ENCODE results near the gene P2RX3.

Gene P2RX3

DNA sequence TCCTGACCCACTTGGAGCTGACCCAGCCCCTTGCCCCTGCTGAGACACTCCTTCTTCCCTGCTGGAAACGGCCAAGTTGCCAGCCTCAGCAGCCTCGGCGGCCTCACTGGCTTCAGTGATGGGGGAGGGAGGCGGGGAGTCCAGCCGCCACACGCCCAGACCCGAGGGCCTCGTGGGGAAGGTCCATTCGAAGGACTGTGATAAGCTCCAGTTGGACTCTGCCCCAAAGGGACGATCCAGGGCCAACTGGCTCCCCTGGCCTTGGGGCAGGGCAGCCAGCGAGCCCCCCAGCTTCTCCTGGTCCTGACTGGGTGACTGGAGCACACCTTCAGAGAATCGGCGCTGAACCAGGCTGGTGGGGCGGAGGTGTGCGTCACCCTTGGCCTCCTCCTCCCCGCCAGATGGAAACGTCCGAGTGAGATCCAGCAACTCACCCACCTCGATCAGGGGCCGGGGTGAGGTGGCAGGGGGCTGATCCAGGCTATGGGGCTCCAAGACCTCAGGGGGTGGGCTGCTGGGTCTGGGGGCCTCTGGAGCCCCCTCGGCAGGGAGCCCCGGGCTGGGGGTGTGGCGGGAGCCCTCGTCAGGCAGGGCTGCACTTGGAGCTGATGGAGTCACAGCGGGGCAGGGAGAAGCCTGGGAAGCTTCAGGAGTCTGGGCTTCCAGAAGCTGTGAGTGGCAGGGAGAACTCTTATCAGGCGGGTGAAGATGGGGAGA is 24.9 kb upstream of the P2RX3 start:
- TF ChIP-seq, protein P1, sequence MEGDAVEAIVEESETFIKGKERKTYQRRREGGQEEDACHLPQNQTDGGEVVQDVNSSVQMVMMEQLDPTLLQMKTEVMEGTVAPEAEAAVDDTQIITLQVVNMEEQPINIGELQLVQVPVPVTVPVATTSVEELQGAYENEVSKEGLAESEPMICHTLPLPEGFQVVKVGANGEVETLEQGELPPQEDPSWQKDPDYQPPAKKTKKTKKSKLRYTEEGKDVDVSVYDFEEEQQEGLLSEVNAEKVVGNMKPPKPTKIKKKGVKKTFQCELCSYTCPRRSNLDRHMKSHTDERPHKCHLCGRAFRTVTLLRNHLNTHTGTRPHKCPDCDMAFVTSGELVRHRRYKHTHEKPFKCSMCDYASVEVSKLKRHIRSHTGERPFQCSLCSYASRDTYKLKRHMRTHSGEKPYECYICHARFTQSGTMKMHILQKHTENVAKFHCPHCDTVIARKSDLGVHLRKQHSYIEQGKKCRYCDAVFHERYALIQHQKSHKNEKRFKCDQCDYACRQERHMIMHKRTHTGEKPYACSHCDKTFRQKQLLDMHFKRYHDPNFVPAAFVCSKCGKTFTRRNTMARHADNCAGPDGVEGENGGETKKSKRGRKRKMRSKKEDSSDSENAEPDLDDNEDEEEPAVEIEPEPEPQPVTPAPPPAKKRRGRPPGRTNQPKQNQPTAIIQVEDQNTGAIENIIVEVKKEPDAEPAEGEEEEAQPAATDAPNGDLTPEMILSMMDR (IDR thresholded peaks at IDR 0.05) = no peak

DNA sequence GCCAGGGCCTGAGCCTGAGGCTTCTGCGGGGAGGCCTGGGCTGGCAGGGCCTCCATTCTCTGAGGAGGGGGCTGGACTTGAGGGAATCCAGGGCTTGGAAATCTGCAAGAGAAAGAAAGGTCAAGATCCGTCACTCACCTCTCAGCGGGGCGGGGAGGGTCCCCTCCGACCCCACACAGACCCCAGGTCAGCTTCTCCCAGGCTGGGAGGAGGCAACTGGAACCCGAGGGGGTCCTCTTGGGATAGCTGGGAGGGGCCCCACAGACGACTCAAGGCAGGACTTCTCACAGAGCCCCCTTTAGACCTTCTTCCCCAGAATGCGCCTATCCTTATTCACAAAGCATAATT is 24.4 kb upstream of the P2RX3 start:
- TF ChIP-seq, protein P1 (IDR thresholded peaks at IDR 0.05) = no peak

DNA sequence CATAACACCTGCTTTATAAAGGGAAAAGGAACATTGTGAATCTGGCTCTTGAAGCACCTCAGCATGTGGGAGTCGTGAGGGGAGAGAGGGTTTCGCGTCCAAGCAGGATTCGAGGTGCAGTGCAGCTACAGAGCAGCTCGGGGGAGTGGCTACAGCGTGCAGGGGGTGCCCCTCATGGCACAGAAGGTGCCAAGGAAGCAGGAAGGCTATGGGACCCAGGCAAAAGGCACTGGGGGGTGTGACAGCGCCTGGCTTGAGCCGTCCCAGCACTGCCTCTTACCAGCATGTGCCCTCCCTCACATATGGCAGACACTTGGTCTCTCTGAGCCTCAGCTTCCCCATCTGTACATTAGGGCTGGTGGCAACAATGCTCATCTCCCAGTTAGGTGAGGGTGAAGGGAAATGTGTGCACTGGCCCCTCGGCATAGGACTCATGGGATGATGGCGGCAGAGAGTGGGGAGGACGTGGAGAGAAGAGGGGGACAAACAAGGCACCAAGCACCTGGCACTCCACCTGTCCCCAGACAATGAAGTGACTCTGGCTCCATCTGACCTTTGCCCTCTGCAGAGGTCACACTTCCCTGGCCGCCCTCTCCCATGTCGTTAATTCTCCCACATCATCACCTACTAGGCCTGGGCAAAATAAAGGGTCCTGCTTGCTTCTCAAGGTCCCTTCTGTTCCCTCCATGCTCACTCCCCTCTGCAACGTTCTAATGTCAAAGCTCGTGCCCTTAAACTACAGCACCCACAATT is 23.8 kb upstream of the P2RX3 start:
- TF ChIP-seq, protein P1 (IDR thresholded peaks at IDR 0.05) = no peak

DNA sequence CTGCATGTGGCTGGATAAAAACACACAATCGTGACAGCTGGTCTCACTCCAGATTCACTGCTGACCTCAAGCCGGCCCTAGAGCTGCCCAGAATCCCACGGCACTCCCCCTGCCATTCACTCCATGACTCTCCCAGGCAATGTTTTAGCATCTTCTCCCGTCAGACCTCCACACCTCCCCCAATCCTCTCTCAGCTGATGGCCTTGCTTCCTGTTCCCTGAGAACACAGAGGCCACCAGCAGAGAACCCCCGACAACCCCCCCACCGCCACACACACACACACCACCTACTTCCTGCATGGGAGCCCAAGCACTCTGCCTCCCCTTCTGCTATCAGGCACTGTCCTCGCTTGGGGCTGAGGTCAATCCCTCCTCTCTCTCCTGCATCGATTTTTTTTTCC is 22.7 kb upstream of the P2RX3 start:
- TF ChIP-seq, protein P1 (IDR thresholded peaks at IDR 0.05) = no peak

DNA sequence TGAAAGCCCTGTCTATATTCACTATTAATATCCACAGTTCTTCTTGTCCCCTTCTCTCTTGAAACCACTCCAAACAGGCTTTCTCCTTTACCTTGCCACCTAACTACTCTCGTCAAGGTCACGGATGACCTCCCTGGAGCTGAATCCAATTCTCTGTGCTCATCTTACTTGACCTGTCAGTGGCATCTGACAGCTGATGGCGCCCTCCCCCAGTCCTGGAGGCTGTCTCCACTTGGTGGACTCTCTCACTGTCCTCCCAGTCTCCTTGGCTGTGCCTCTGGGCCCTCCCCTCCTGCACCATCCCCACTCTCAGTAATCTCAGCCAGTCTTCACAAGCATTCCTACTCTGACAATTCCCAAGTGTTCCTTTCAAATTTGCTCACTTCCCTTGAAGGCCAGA is 22.1 kb upstream of the P2RX3 start:
- TF ChIP-seq, protein P1 (IDR thresholded peaks at IDR 0.05) = no peak

DNA sequence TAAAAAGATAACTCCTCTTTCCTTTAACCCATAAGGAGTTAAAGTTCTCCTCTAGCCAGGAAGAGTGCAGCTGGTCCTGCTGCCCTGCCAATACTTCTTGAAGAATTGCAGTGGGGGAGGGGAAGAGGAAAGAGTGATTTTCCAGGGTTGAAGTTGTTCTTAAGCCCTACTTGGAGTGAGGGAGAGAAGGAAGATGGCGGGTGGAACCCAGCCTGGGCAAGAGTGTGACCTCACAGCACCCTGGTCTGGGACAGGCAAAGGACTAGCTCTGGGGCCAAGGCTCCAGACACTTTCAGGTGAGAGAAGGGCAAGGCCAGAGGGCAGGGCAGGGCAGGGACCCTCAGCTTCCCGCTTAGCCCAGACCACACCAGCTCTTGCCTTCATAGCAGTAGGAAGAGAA is 20.0 kb upstream of the P2RX3 start:
- TF ChIP-seq, protein P1 (IDR thresholded peaks at IDR 0.05) = no peak

DNA sequence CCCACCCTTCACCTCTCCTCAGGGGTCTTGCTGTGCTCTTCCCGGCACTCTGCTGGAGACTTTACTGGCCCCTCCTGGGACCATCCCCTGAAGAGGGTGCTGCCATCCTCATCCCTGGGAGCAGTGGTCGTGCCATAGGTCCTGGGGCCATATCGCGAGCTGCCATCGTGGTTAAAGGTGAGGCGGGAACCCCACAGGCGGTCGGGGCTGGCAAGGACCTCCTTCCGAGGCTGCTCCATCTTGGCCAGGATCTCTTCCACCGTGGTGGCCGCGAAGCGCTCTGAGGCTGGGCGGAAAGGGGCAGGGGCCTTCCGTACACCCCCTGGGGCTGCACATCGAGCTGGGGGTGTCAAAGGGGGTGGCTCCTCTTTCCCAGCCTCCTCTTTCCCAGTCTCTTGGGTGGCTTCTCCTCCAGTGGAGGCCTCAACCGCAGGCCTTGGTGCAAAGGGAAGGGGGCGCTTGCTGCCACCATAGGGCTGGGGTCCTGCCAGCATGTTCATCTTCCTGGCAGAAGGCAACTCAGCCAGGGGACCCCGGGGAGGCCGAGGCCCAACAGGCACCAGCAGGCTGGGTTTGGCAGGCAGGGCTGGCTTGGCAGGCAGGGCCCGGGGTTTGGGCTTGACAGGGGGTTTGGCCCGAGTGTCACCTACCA is 18.0 kb upstream of the P2RX3 start:
- TF ChIP-seq, protein P1 (IDR thresholded peaks at IDR 0.05) = no peak
